Calu3 (cell line): ENCODE measurements around the gene TGFBI. TPM values are rescaled to one million over a fixed set of nuclear protein-coding genes. Genes with fewer than 3 reads are reported as not detected.

ENCODE experiments used
- BruUV-seq: library from RNA; stranded (reverse); fragments of 400-500 nt; replicated peaks from 2 replicates; lab custom pipeline; 2021; lab: Mats Ljungman, UMichigan
- CTCF ChIA-PET: fragments of 300-600 bp; sonication (Branson Sonifier 250); formaldehyde crosslinking; loops from one replicate; lab custom pipeline; 2022; ENCODE audit warnings: antibody characterized with exemption; lab: Charles Lee
- DNase-seq: peaks from one replicate; pipeline ENCODE4 v3.0.0; 2022
- H3K27ac Mint-ChIP-seq: one replicate; pipeline ENCODE4 v1.8.0; 2022; ENCODE audit warnings: mixed read lengths; ENCODE audit not compliant: unreplicated experiment
- H3K27me3 Mint-ChIP-seq: one replicate; pipeline ENCODE4 v1.8.0; 2022; ENCODE audit warnings: mixed read lengths; ENCODE audit not compliant: unreplicated experiment
- H3K36me3 Mint-ChIP-seq: one replicate; pipeline ENCODE4 v1.8.0; 2022; ENCODE audit warnings: mild to moderate bottlenecking, moderate library complexity, mixed read lengths; ENCODE audit not compliant: insufficient read depth, unreplicated experiment
- H3K4me1 Mint-ChIP-seq: one replicate; pipeline ENCODE4 v1.8.0; 2022; ENCODE audit warnings: mild to moderate bottlenecking, low read depth, mixed read lengths; ENCODE audit not compliant: unreplicated experiment
- H3K4me3 Mint-ChIP-seq: one replicate; pipeline ENCODE4 v1.8.0; 2022; ENCODE audit warnings: mild to moderate bottlenecking, low read depth, moderate library complexity, mixed read lengths; ENCODE audit not compliant: unreplicated experiment
- H3K9me3 Mint-ChIP-seq: one replicate; pipeline ENCODE4 v1.8.0; 2022; ENCODE audit warnings: low read depth, mixed read lengths; ENCODE audit not compliant: unreplicated experiment
- intact Hi-C: fragments of 100-400 bp; cut with micrococcal nuclease; formaldehyde crosslinking; loops from one replicate; pipeline ENCODE4 v1.10.0; 2022; ENCODE audit not compliant: unreplicated experiment
- total RNA-seq: library from RNA; stranded (reverse); gene quantifications from 2 replicates; pipeline ENCODE4 v1.2.3, GENCODE V29; 2022
- TF ChIP-seq, protein P1 (sequence below): fragments of 200-600 bp; IDR thresholded peaks from one replicate; pipeline ENCODE4 v1.8.0; 2022; ENCODE audit warnings: antibody characterized with exemption; ENCODE audit not compliant: unreplicated experiment

The TGFBI gene
- total RNA-seq, 1 experiment from 2014 or later: 95.2 TPM

DNA sequence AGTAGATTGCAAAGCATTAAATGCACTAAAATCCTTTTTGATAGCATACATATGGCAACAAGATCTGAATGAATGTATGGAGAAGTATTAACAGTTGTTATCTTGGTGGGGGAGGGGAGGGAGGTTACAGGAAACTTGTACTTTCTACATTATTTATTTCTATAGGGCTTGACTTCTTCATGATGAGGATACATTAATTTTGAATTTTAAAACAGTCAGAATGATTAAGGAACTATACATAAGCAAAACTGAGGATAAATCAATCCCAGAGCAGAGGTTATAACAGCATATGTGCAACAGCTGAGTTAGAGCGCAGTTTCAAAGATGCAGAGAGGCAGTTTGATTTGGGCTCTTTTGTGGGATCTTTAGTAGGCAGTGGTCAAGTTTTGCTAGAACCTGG lies 80.0 kb downstream of the TGFBI start:
- peaks cover 2% of the 10 kb centered on the region for H3K9me3 Mint-ChIP-seq
- intact Hi-C loops: no loop called here
- H3K27ac Mint-ChIP-seq: no peak overlapping the region
- BruUV-seq: no TSS peak
- TF ChIP-seq, protein P1, sequence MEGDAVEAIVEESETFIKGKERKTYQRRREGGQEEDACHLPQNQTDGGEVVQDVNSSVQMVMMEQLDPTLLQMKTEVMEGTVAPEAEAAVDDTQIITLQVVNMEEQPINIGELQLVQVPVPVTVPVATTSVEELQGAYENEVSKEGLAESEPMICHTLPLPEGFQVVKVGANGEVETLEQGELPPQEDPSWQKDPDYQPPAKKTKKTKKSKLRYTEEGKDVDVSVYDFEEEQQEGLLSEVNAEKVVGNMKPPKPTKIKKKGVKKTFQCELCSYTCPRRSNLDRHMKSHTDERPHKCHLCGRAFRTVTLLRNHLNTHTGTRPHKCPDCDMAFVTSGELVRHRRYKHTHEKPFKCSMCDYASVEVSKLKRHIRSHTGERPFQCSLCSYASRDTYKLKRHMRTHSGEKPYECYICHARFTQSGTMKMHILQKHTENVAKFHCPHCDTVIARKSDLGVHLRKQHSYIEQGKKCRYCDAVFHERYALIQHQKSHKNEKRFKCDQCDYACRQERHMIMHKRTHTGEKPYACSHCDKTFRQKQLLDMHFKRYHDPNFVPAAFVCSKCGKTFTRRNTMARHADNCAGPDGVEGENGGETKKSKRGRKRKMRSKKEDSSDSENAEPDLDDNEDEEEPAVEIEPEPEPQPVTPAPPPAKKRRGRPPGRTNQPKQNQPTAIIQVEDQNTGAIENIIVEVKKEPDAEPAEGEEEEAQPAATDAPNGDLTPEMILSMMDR: no peak
- no peak for DNase-seq
- H3K27me3 Mint-ChIP-seq: no peaks in the 10 kb centered on the region
- H3K4me1 Mint-ChIP-seq: peaks cover 13% of the 10 kb centered on the region
- CTCF ChIA-PET: interaction anchor here (1.4 kb wide), 1 partner anchor 24 kb away, joined by 3 read pairs; the partner anchor contains the start of gene SMAD5
- H3K4me3 Mint-ChIP-seq: no peak overlapping the region
- H3K36me3 Mint-ChIP-seq: no peaks in the 10 kb centered on the region

DNA sequence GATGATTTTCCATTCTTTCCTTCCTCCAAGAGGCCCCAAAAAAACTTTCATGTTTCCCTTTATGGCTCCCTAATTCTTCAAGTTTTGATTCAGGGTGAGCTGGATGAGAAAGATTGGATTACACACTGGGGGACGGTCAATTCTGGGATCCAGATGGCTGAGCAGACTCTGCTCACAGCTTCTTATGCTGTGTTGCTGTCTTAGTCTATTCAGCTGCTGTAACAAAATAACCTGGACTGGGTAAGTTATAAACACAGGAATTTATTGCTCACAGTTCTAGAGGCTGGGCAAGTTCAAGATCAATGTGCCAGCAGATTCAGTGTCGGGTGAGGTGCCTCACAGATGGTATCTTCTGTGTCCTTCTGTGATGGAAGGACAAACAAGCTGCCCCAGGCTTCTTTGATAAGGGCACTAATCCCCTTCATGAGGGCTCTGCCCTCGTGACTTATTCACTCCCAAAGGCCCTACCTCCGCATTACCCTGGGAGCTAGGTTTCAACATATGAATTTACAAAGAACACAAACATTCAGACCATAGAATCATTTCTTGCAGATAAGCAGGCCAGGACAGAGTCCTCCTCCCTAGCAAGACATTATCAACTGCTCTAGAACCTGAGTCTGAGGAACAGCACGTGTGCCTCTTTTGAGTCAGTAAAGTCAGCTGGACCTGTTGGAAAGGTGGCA lies 80.8 kb downstream of the TGFBI start:
- intact Hi-C loops: no loop called here
- CTCF ChIA-PET: interaction anchor here (1.0 to 1.4 kb wide), 2 partner anchors 11 to 23 kb away, joined by 3 to 4 read pairs; partner anchors contain the start of gene SMAD5
- TF ChIP-seq, protein P1: no peak
- no TSS peak for BruUV-seq
- no peak for DNase-seq
- H3K27me3 Mint-ChIP-seq: no peaks in the 10 kb centered on the region
- no peak overlapping the region for H3K27ac Mint-ChIP-seq
- H3K9me3 Mint-ChIP-seq: peaks cover 2% of the 10 kb centered on the region
- H3K4me1 Mint-ChIP-seq: peaks cover 13% of the 10 kb centered on the region
- no peaks in the 10 kb centered on the region for H3K36me3 Mint-ChIP-seq
- no peak overlapping the region for H3K4me3 Mint-ChIP-seq

Other genes with a start within 250 kb of the TGFBI start
- not detected in 2 replicates for gene SLC25A48, start 194.3 kb upstream of the TGFBI start, total RNA-seq
- not detected in 2 replicates for gene IL9, start 133.1 kb upstream of the TGFBI start, total RNA-seq
- gene LECT2, start 74.0 kb upstream of the TGFBI start, total RNA-seq: not detected in 2 replicates
- gene SMAD5, start 103.9 kb downstream of the TGFBI start, total RNA-seq: 93.1 and 94.2 TPM in 2 replicates
- 0.37 and 0.42 TPM in 2 replicates for gene SMIM32, start 164.2 kb downstream of the TGFBI start, total RNA-seq